Measurements from ENCODE around the gene FGF22.

Gene FGF22

DNA sequence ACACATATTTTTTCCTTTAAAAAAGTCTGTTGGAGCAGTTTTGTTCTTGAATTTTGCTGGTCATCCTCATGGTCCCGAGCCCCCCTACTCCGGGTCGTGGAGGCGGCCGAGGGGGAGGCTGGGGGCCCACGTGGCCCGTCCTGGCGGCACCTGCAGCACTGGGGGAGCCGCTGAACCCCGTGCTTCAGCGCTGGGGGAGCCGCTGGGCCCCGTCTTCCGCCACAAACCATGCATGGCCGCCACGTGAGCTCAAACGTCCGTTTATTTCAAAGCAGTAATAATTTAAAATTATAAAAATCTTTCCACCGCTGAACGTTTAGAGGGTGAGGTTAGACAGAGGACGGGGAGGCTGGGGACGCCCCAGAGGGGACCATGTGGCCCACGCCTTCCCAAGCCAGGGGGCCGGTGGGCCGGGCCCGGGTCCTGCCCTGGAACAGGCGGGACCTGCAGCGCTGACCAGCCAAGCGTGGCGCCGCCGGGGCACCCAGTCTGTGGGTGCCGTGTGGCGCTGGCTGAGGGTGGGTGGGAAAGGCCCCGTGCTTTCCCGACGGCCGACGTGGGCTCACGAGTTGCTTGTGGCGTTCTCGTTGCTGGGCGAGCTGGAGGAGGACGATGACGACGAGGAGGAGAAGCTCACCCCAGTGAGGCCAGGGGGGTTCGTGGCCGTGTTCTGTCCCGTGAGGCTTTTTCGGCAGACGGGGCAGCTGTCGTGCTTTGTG, 8.0 kb downstream of the FGF22 start:
- Histone ChIP-seq H3K27ac (ENCODE audit: low read length) (no peak overlapping the region), H3K36me3 (replicated peaks; ENCODE audit: insufficient read depth, low read length) (peaks cover 31% of the 10 kb centered on the region), H3K9me3 (replicated peaks; ENCODE audit: insufficient read depth, low read length) (no peaks in the 10 kb centered on the region), H3K4me3 (ENCODE audit: low read length) (no peak overlapping the region), H3K27me3 (replicated peaks; ENCODE audit: insufficient read depth, low read length) (no peaks in the 10 kb centered on the region), H3K9me2 (replicated peaks; ENCODE audit: insufficient read depth, low read length) (no peaks in the 10 kb centered on the region), H3K9ac (ENCODE audit: low read length) (no peak overlapping the region), H3K4me2 (ENCODE audit: low read depth, low read length) (no peak overlapping the region), H3K79me2 (ENCODE audit: low read length) (peaks cover 40% of the 10 kb centered on the region), H2AFZ (ENCODE audit: low read length) (no peak overlapping the region), H3K4me1 (ENCODE audit: low read length) (no peaks in the 10 kb centered on the region), H3F3A (ENCODE audit: insufficient read depth, low read length) (no peaks in the 10 kb centered on the region), H4K20me1 (ENCODE audit: insufficient read depth, low read length) (peaks cover 12% of the 10 kb centered on the region)
- TF ChIP-seq, protein P1, sequence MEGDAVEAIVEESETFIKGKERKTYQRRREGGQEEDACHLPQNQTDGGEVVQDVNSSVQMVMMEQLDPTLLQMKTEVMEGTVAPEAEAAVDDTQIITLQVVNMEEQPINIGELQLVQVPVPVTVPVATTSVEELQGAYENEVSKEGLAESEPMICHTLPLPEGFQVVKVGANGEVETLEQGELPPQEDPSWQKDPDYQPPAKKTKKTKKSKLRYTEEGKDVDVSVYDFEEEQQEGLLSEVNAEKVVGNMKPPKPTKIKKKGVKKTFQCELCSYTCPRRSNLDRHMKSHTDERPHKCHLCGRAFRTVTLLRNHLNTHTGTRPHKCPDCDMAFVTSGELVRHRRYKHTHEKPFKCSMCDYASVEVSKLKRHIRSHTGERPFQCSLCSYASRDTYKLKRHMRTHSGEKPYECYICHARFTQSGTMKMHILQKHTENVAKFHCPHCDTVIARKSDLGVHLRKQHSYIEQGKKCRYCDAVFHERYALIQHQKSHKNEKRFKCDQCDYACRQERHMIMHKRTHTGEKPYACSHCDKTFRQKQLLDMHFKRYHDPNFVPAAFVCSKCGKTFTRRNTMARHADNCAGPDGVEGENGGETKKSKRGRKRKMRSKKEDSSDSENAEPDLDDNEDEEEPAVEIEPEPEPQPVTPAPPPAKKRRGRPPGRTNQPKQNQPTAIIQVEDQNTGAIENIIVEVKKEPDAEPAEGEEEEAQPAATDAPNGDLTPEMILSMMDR (IDR thresholded peaks at IDR 0.05; ENCODE audit: low read length) = no peak
- TF ChIP-seq EZH2 (optimal IDR thresholded peaks at IDR 0.05; ENCODE audit: low read depth, low read length) = no peak
- TF ChIP-seq EZH2phosphoT487 (IDR thresholded peaks at IDR 0.05; ENCODE audit: low read length) = no peak
- DNase-seq = no peak

DNA sequence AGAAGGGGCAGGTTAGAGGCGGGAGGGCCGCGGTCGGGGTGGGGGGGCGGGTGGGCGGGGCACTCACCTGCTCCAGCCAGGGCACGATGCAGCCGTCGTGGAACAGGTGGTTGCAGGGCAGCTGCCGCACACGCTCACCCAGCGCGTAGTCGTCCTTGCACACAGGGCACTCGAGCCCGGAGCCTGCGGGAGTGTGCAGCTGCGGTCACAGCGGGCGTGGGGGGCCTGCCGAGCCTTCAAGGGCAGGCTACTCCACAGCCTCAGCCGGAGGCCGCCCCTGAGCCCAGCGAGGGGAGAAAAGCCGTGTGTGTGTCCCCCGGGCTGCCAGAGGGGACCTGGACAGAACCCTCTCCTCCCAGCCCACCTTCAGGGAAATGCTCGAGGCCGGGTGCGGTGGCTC, 8.6 kb downstream of the FGF22 start:
- Histone ChIP-seq H3K9me3 (replicated peaks; ENCODE audit: insufficient read depth, low read length) (no peaks in the 10 kb centered on the region), H3K36me3 (replicated peaks; ENCODE audit: insufficient read depth, low read length) (peaks cover 37% of the 10 kb centered on the region), H3K9ac (ENCODE audit: low read length) (no peak overlapping the region), H3K4me3 (ENCODE audit: low read length) (no peak overlapping the region), H3K79me2 (ENCODE audit: low read length) (peaks cover 46% of the 10 kb centered on the region), H3K27ac (ENCODE audit: low read length) (no peak overlapping the region), H3K9me2 (replicated peaks; ENCODE audit: insufficient read depth, low read length) (no peaks in the 10 kb centered on the region), H3K4me2 (ENCODE audit: low read depth, low read length) (no peak overlapping the region), H2AFZ (ENCODE audit: low read length) (no peak overlapping the region), H3K27me3 (replicated peaks; ENCODE audit: insufficient read depth, low read length) (no peaks in the 10 kb centered on the region), H3K4me1 (ENCODE audit: low read length) (no peaks in the 10 kb centered on the region), H4K20me1 (ENCODE audit: insufficient read depth, low read length) (peaks cover 18% of the 10 kb centered on the region), H3F3A (ENCODE audit: insufficient read depth, low read length) (no peaks in the 10 kb centered on the region)
- TF ChIP-seq EZH2 (optimal IDR thresholded peaks at IDR 0.05; ENCODE audit: low read depth, low read length) (no peak), EZH2phosphoT487 (IDR thresholded peaks at IDR 0.05; ENCODE audit: low read length) (no peak)
- TF ChIP-seq, protein P1 (IDR thresholded peaks at IDR 0.05; ENCODE audit: low read length) = no peak
- no peak for DNase-seq

DNA sequence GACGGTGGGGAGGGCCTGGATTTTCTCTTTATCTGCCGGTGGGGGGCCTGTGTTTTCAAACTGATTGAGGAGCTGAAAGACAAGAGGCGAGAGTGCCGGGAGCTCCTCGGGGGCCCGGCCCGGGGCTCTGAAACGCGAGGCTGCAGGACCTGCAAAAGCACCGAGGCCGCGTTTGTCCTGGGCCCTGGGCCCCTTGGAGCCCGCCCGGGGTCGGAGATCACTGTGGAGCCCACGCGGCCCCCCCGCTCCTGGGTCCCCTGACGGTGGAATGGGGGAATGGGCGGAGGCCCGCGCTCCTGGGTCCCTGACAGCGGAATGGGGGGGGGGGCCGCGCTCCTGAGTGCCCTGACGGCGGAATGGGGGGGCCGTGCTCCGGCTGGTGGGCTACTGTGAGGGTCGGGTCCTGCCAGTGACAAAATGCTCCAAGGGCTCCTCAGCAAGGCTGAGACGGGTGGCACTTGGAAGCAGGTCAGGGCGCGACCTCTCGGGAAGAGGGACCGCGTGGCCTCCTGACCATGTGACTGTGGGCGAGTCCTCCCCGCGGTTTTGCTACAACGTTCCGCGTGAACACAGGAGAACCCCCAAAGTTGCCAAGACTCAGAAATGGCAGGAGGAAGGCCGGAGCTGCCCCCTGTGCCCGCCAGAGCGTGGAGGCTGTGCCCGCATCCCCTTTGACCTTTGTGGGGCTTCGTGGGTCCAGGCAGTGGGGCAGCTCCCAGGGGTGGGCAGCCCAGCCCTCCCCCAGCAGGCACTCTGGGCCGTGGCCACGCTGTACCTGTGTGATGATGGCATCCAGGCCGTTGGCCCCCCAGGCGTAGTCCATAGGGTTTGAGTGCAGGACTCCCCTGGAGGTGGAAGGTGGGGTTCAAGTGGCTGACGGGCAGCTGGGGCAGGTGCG, 9.5 kb downstream of the FGF22 start:
- Histone ChIP-seq H3K4me3 (ENCODE audit: low read length) (no peak overlapping the region), H3K9me2 (replicated peaks; ENCODE audit: insufficient read depth, low read length) (no peaks in the 10 kb centered on the region), H3F3A (ENCODE audit: insufficient read depth, low read length) (no peaks in the 10 kb centered on the region), H3K9me3 (replicated peaks; ENCODE audit: insufficient read depth, low read length) (no peaks in the 10 kb centered on the region), H3K4me2 (ENCODE audit: low read depth, low read length) (no peak overlapping the region), H3K9ac (ENCODE audit: low read length) (no peak overlapping the region), H4K20me1 (ENCODE audit: insufficient read depth, low read length) (peaks cover 26% of the 10 kb centered on the region), H3K36me3 (replicated peaks; ENCODE audit: insufficient read depth, low read length) (peaks cover 43% of the 10 kb centered on the region), H3K4me1 (ENCODE audit: low read length) (no peaks in the 10 kb centered on the region), H2AFZ (ENCODE audit: low read length) (no peak overlapping the region), H3K27me3 (replicated peaks; ENCODE audit: insufficient read depth, low read length) (no peaks in the 10 kb centered on the region), H3K27ac (ENCODE audit: low read length) (no peak overlapping the region), H3K79me2 (ENCODE audit: low read length) (peaks cover 55% of the 10 kb centered on the region)
- TF ChIP-seq EZH2phosphoT487 (IDR thresholded peaks at IDR 0.05; ENCODE audit: low read length) = no peak
- DNase-seq = no peak

Measured in MM.1S (cell line).